ENCODE measurements around the gene ACBD6. TPM values are rescaled to one million over a fixed set of nuclear protein-coding genes. Genes with fewer than 3 reads are reported as not detected.

ACBD6 gene
- total and polyA plus RNA-seq, 10 of the 15 experiments (the other 5 are each of a cell fraction or from before 2014, with no cell fraction given), result 15.0 to 67.3 (median 55.0) TPM

- RAD21 ChIA-PET (ENCODE audit: unreplicated experiment), result no interaction called here
- no peak overlapping the region for H3K4me2 ChIP-seq (ENCODE audit: control insufficient read depth, insufficient read depth)
- no peak overlapping the region for H2AFZ ChIP-seq (ENCODE audit: control insufficient read depth, low read depth, low read length)
- no peaks in the 10 kb centered on the region for H4K20me1 ChIP-seq (ENCODE audit: control insufficient read depth, insufficient read depth)
- SMC1A ChIA-PET (ENCODE audit: uncharacterized antibody, unreplicated experiment), result no interaction called here
- POLR2A ChIA-PET, result no interaction called here
- H3K9ac ChIP-seq (ENCODE audit: control insufficient read depth, insufficient read depth, low read length), result no peak overlapping the region
- ATAC-seq, result no peak
- H3K79me2 ChIP-seq (ENCODE audit: control insufficient read depth, insufficient read depth, low read length), result no peaks in the 10 kb centered on the region
- no peak overlapping the region for H3K4me3 ChIP-seq
- no peaks in the 10 kb centered on the region; the same call in 1 of the 2 replicates for H3K4me1 ChIP-seq (ENCODE audit: control insufficient read depth, insufficient read depth, low read length)
- H3K9me3 ChIP-seq (replicated peaks; ENCODE audit: control insufficient read depth, insufficient read depth, low read length), result no peaks in the 10 kb centered on the region
- no peak for FAIRE-seq
- DNase-seq (ENCODE audit: low read depth, low spot score), result no peak
- in situ Hi-C loops (cut with MboI), result no loop called here
- WGBS (ENCODE audit: insufficient coverage, insufficient replicate concordance, low lambda C conversion rate, missing lambda C conversion rate), result 64% methylated on average over 5 of the region's 5 CpGs
- H3K27ac ChIP-seq (ENCODE audit: control insufficient read depth, insufficient read depth), result no peak overlapping the region
- H3K27me3 ChIP-seq (replicated peaks in 1 of 2; ENCODE audit: control insufficient read depth in 2 of 2, insufficient read depth in 2 of 2, low read length in 1 of 2), result no peaks in the 10 kb centered on the region
- CTCF ChIA-PET, result interaction anchor here (2.9 kb wide), 1 partner anchor 221 kb away, joined by 9 read pairs; no protein-coding TSS in a partner anchor
- TF ChIP-seq E4F1 (IDR thresholded peaks at IDR 0.05; ENCODE audit: borderline replicate concordance, partially characterized antibody), result no peak
- no peak for TF ChIP-seq RELA (IDR thresholded peaks at IDR 0.05; ENCODE audit: borderline replicate concordance, partially characterized antibody)
- no peak for TF ChIP-seq BHLHE40 (IDR thresholded peaks at IDR 0.05; ENCODE audit: borderline replicate concordance in 1 of 2, low read depth in 2 of 2, low read length in 1 of 2)
- no peak for TF ChIP-seq KAT2A (conservative IDR thresholded peaks at IDR 0.05; ENCODE audit: control insufficient read depth, low read depth, low read length)
- TF ChIP-seq PBX3 (IDR thresholded peaks at IDR 0.05; ENCODE audit: insufficient replicate concordance, low read depth, low read length), result no peak
- no peak for TF ChIP-seq KDM1A (IDR thresholded peaks at IDR 0.05; ENCODE audit: borderline replicate concordance)
- no peaks in the 10 kb centered on the region for H3K36me3 ChIP-seq (ENCODE audit: control insufficient read depth in 2 of 2, insufficient read depth in 2 of 2, low read length in 1 of 2)
- no TSS peak for BruUV-seq (replicated peaks)
- intact Hi-C loops (cut with micrococcal nuclease; ENCODE audit: unreplicated experiment), result no loop called here
Observed at GRCh38 chr1:180257028-180257386, 245.4 kb downstream of the ACBD6 start.

Data from GM12878 (cell line).